Stimulated activated CD4-positive, alpha-beta T cell treated with anti-CD3 and anti-CD28 coated beads, Interleukin-4, amount 100 ng/mL, for 48 hours (primary cell): ENCODE measurements around the gene LOX.

Experiments used
- DNase-seq, 2 donors: peaks; one replicate each; pipeline ENCODE4 v3.0.0-alpha.2; 2020; ENCODE audit warnings: low read depth in 2 of 2

Gene LOX

DNA sequence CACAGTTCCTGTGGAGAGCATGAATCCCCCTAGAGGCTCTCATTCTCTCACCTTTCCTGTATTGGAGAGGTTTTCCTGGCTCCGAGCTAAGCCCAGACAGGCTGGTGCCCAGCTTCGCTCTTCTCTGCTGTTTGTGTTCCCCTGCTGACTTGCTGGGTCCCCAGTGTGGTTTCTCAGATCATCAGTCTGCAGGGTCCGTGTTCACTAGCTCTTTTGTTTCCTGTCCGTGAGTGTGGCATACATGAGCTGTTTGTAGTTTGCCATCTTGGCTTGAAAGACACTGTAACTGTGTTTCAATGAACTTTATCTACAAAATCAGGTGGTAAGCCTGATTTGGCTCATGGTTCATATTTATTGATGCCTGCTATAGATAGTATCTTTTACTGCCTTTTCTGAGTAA lies 23.8 kb downstream of the LOX start:
- DNase-seq = no peak

GRCh38 chr5:122053181-122054109 lies 24.6 kb downstream of the LOX start:
- no peak for DNase-seq

GRCh38 chr5:122051569-122051968 lies 26.5 kb downstream of the LOX start:
- no peak for DNase-seq

GRCh38 chr5:122050959-122051358 lies 27.1 kb downstream of the LOX start:
- DNase-seq = no peak

DNA sequence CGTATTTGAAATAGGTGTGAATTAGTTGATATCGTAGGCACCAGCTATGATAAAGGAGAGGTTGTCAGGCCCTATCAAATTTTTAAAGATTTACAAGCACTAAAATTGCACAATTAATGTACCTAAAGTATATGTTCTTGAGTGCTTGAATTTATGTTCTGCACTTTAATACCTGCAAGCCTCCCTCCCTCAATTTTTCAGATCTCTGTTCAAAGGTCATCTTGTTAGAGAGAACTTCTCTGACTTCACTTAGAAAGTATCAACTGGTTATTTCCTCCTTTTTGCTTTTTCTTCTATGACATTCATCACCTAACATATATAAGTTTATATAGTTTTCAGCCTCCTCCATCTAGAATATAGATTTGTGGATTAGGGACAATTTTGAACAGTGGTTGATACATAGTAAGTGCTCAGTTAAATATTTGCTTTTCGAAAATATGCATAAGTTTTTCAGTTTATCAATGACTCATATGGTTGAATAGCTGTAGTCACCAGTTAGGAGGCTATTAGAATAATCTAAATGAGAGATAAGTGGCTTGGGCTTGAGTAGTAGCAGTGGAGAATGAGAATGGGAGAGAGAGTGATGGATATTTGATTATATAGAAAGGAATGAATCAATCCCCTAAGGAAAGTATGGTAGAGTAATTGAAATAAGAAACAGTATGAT lies 37.3 kb downstream of the LOX start:
- DNase-seq = no peak

- no peak for DNase-seq
Measured at GRCh38 chr5:122036326-122036725, 41.7 kb downstream of the LOX start.

DNA sequence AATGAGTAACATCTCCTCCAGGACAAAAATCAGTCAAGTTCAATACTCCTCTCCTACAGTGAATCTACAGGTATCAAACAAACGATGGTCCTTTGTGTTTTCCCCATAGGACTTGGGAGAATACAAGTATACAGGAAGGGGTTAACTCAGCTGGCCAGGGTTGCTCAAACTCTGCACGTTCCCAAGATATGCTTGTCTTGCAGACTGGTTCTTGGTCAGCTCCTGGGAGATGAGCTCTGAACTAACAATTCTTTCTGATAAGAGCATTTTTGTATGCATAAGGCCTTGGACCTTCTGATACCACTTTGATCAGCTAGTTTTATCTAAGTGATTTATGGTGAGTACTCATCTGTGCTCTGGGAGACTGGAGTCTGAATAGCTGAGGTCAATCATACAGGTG lies 42.1 kb downstream of the LOX start:
- DNase-seq = no peak

GRCh38 chr5:122031836-122032235 lies 46.2 kb downstream of the LOX start:
- no peak for DNase-seq

- no peak for DNase-seq
Measured at GRCh38 chr5:122030251-122030650, 47.8 kb downstream of the LOX start.

GRCh38 chr5:122029818-122030217 lies 48.2 kb downstream of the LOX start:
- DNase-seq = no peak

DNA sequence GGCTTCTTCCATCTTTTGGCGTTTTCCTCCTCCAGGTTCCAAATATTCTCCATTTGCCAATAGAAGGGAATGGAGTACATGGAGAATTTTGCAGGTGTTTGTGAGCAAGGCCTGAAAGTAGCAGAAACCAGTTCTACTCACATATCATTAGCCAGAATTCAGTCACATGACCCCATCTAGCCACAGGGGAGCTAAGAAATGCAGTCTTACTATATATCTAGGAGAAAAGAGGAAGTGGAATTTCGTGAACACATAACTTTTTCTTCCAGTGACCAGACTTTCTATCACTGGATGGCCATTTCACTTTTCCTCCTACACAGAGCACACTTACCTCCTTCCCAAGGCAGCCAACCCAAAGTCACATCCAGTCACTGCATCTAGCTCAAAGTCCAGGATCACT lies 55.1 kb downstream of the LOX start:
- no peak for DNase-seq

- no peak for DNase-seq
Measured at GRCh38 chr5:122019919-122020590, 58.0 kb downstream of the LOX start.

GRCh38 chr5:122015471-122015870 lies 62.6 kb downstream of the LOX start:
- no peak for DNase-seq

- DNase-seq = no peak
Measured at GRCh38 chr5:122014236-122014935, 63.7 kb downstream of the LOX start.
